Naive B cell (primary cell): ENCODE measurements around the gene PTPN3. TPM values are rescaled to one million over a fixed set of nuclear protein-coding genes. Genes with fewer than 3 reads are reported as not detected.

Experiments
- ATAC-seq, 2 donors: fragments of 150-1000 bp; cut with Tn5 transposase; 2 replicates each; pipeline ENCODE4 v1.10.0; 2021; ENCODE audit warnings: low read depth in 2 of 2, mild to moderate bottlenecking in 2 of 2, moderate library complexity in 2 of 2
- DNase-seq: peaks from one replicate; pipeline ENCODE4 v3.0.0; 2022
- H3K27ac Mint-ChIP-seq, 6 donors: one replicate each; pipeline ENCODE4 v1.8.0; 2020 to 2022; ENCODE audit warnings: mild to moderate bottlenecking in 6 of 6, mixed read lengths in 6 of 6, moderate library complexity in 5 of 6, inconsistent platforms in 2 of 6
- H3K27me3 Mint-ChIP-seq, 3 donors: one replicate each; pipeline ENCODE4 v1.8.0; 2021 to 2022; ENCODE audit warnings: mixed read lengths in 3 of 3, mild to moderate bottlenecking in 1 of 3
- H3K36me3 Mint-ChIP-seq, 2 donors: one replicate each; pipeline ENCODE4 v1.8.0; 2020 to 2022; ENCODE audit warnings: mixed read lengths in 2 of 2, inconsistent platforms in 1 of 2, mild to moderate bottlenecking in 1 of 2
- H3K4me1 Mint-ChIP-seq, 3 donors: one replicate each; pipeline ENCODE4 v1.8.0; 2020 to 2022; ENCODE audit warnings: mixed read lengths in 3 of 3, inconsistent platforms in 1 of 3, mild to moderate bottlenecking in 1 of 3, moderate library complexity in 1 of 3
- H3K4me3 Mint-ChIP-seq, 8 donors: one replicate each; pipeline ENCODE4 v1.8.0; 2020 to 2022; ENCODE audit warnings: mild to moderate bottlenecking in 8 of 8, mixed read lengths in 8 of 8, moderate library complexity in 8 of 8, inconsistent platforms in 2 of 8
- H3K9me3 Mint-ChIP-seq, 7 donors: one replicate each; pipeline ENCODE4 v1.8.0; 2020 to 2022; ENCODE audit warnings: mixed read lengths in 7 of 7, mild to moderate bottlenecking in 5 of 7, inconsistent platforms in 2 of 7, moderate library complexity in 1 of 7
- polyA plus RNA-seq, 6 donors: library from polyadenylated mRNA; unstranded; fragments of 300-500 nt; fragmentation: Illumina TruSeq; gene quantifications; one replicate each; pipeline ENCODE4 v1.2.3, GENCODE V29; 2021; ENCODE audit warnings: low read depth in 6 of 6

Gene PTPN3
- polyA plus RNA-seq, 6 donors from 2014 or later, result not detected

DNA sequence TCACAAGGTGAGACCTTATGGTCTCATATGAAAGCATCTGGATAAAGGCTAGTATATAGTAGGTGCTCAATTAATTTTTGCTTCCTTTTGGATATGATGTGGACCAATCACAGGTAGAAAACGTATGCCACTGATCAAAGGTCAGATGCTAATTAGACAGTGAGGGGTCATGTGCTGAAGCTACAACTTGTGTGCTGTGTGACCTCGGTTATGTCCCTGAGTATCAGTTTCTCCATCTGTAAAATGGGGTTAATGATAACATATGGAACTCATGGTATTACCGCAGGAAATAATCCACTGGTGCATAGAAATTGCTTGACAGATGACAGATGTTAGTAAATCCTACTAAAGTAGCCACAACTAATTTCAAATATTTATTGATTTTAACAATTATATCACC, 62.0 kb downstream of the PTPN3 start:
- Mint-ChIP-seq H3K9me3 (peaks cover 0 to 12% (median 1%) of the 10 kb centered on the region in 7 donors), H3K4me3 (no peak overlapping the region), H3K27ac (no peak overlapping the region), H3K36me3 (no peaks in the 10 kb centered on the region), H3K4me1 (peaks cover 7 to 15% (median 14%) of the 10 kb centered on the region in 3 donors), H3K27me3 (peaks cover 8 to 38% (median 21%) of the 10 kb centered on the region in 3 donors)
- DNase-seq (no peak), ATAC-seq (no peak)

DNA sequence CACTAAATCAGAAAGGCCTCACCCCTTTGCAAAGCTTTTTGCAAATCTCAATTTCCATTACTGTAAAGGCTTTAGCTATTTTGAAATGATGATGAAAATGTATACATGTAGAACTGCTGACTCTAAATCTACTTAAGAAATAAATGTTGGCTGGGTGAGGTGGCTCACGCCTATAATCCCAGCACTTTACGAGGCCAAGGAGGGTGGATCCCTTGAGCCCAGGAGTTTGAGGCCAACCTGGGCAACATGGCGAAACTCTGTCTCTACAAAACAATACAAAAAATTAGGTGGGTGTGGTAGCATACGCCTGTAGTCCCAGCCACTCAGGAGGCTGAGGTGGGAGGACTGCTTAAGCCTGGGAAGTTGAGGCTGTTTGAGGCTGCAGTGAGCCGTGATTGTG, 64.6 kb downstream of the PTPN3 start:
- DNase-seq (no peak), ATAC-seq (no peak)
- Mint-ChIP-seq H3K27me3 (peaks cover 12 to 42% (median 13%) of the 10 kb centered on the region in 3 donors), H3K9me3 (peaks cover 0 to 7% (median 0%) of the 10 kb centered on the region in 7 donors), H3K36me3 (no peaks in the 10 kb centered on the region), H3K4me1 (no peaks in the 10 kb centered on the region), H3K4me3 (no peak overlapping the region), H3K27ac (no peak overlapping the region)

DNA sequence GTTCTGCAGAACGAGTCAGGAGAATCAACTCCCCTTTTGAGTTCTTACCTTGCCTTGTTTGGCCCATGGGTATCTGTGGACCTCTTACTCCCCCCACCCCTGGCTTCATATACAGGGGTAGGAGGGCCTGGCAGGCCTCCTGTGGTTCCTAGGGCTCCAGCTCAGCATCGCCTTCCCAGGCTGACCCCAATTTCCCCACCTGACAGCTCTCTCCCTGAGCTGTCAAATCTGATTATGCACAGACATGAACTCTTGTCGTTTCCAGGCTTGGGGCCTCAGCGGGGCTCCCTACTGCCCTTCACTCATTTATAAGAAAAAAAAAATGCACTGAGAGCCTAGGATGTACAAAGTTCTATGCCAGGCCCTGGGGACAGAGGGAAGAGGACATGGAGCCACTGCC, 67.9 kb downstream of the PTPN3 start:
- no peak overlapping the region for H3K27ac Mint-ChIP-seq
- H3K27me3 Mint-ChIP-seq, result peaks cover 12 to 33% (median 22%) of the 10 kb centered on the region in 3 donors
- DNase-seq, result no peak
- ATAC-seq, result no peak
- H3K4me3 Mint-ChIP-seq, result no peak overlapping the region
- no peaks in the 10 kb centered on the region for H3K9me3 Mint-ChIP-seq
- no peaks in the 10 kb centered on the region for H3K4me1 Mint-ChIP-seq
- H3K36me3 Mint-ChIP-seq, result no peaks in the 10 kb centered on the region

DNA sequence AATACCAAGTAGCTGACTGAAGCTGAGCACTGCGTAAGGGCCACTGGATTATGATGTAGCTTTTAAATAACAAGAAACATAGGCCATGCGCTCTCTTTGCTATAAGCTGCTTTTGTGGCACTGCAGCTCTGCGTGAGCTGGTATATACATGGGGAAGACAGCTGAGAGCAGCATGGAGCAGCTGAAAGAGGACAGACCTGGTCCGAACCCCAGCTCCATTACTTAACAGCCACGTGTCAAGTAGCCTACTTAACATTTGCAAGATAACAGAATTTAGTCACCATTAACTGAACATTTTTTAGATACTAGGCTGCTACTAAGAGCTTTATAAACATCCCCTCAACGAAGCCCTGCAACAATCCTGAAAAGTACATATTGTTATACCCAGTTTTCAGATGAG, 69.3 kb downstream of the PTPN3 start:
- no peaks in the 10 kb centered on the region for H3K36me3 Mint-ChIP-seq
- no peaks in the 10 kb centered on the region for H3K4me1 Mint-ChIP-seq
- peaks cover 12 to 26% (median 14%) of the 10 kb centered on the region in 3 donors for H3K27me3 Mint-ChIP-seq
- H3K9me3 Mint-ChIP-seq, result no peaks in the 10 kb centered on the region
- H3K27ac Mint-ChIP-seq, result peak overlapping the region in 1 of 6 donors; percentile 66
- no peak for DNase-seq
- ATAC-seq, result no peak
- no peak overlapping the region for H3K4me3 Mint-ChIP-seq

DNA sequence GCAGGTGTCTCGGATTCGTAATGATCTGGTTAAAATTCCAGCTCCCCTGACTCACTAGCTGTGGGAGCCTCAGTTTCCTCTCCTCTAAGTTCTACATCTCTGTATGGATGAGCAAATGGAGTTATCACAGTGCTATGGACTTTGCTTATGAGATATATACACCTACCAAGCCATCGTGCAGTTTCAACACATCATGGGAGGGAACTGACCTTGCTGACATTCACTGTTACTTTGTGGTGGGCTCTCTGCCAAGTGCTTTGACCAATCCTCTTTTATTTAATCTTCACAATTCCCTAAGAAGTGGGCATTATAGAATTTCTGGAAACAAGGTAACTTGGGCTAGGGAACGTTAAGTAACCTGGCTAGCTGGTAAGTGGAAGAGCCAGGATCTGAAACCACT, 70.2 kb downstream of the PTPN3 start:
- H3K4me3 Mint-ChIP-seq, result no peak overlapping the region
- ATAC-seq, result no peak

DNA sequence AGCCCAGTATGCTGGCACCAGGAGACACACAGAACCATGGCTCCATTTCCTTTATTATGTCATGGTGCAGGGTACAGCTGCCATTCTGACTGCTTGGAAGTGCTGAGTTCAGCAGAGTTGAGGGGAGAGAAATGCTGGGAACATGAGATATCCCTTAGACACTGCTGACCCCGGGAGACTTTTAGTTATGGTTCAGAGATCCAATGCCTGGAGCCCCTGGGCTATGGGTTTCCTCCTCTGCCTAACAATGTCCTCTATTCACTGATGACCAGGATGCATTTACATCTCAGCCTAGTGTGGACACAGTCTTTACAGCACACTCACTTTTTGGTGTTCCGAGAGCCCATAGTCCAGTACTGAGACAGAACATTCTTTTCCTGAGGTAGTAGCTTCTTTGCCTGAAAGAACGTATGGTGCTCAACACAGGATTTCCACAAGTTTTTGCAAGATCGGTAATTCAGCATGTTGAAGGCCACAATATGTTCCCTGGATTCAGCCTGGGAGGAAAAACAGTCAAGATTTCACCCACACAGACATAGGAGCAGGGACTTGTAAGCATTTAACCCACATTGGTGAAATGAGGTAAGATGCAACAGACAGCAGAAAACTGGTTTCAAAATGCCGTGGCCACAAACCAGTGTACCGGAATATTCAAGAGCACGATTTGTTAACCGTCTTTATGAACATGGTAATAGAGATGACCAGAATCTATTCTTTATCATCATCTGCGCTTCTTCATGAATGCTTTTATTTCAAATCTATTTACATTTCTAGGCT, 71.3 kb downstream of the PTPN3 start:
- Mint-ChIP-seq H3K27me3 (peaks cover 7 to 20% (median 14%) of the 10 kb centered on the region in 3 donors), H3K4me1 (no peaks in the 10 kb centered on the region), H3K36me3 (no peaks in the 10 kb centered on the region), H3K9me3 (no peaks in the 10 kb centered on the region), H3K4me3 (no peak overlapping the region), H3K27ac (no peak overlapping the region)
- DNase-seq, result no peak
- ATAC-seq, result no peak

More for the DNA sequence above, 70.2 kb downstream of the PTPN3 start:
- DNase-seq, result no peak
- Mint-ChIP-seq H3K27ac (no peak overlapping the region), H3K9me3 (no peaks in the 10 kb centered on the region), H3K36me3 (no peaks in the 10 kb centered on the region), H3K4me1 (no peaks in the 10 kb centered on the region), H3K27me3 (peaks cover 7 to 26% (median 14%) of the 10 kb centered on the region in 3 donors)

DNA sequence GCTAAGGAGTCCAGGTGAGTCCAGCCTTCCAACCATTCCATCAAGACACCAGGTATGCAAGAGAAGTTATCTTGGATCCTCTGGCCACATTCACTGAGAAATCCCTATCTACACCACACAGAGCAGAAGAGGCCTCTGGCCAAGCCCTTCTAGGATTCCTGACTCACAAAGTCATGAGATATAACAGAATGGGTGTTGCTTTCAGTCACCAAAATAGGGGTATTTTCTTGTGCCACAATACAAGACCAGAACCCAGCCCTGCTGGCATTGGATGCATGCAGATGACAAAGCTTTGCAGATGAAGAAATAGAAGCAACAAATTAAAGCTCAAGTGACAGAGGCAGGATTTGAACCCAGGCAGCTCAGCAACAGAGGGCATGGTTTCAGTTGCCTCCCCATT, 73.5 kb downstream of the PTPN3 start:
- no peak for ATAC-seq
- Mint-ChIP-seq H3K36me3 (no peaks in the 10 kb centered on the region), H3K27ac (no peak overlapping the region), H3K4me1 (no peaks in the 10 kb centered on the region), H3K9me3 (no peaks in the 10 kb centered on the region), H3K27me3 (peaks cover under 1 to 18% (median 14%) of the 10 kb centered on the region in 3 donors), H3K4me3 (no peak overlapping the region)
- no peak for DNase-seq

DNA sequence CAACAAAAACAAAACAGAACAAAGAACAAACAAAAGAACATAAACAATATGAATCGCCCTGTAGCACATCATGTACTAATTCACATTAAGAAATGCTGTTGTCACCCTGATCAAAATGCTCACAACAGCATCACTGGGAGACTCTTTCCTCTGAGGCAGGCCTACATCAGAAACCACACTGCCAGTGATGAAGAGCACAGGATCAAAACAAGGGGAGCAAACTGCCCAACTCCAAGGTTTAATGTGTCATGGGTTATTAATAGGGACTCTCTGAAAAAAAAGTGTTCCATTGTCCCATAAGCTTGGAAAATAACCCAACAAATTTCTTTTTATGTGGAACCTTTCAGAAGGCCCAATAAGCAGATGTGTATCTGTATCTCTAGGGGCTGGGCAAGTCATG, 74.2 kb downstream of the PTPN3 start:
- Mint-ChIP-seq H3K9me3 (no peaks in the 10 kb centered on the region), H3K4me3 (no peak overlapping the region), H3K27ac (no peak overlapping the region), H3K4me1 (peaks cover 0 to 2% (median under 1%) of the 10 kb centered on the region in 3 donors), H3K36me3 (no peaks in the 10 kb centered on the region), H3K27me3 (peaks cover 0 to 18% (median 14%) of the 10 kb centered on the region in 3 donors)
- DNase-seq (no peak), ATAC-seq (no peak)

DNA sequence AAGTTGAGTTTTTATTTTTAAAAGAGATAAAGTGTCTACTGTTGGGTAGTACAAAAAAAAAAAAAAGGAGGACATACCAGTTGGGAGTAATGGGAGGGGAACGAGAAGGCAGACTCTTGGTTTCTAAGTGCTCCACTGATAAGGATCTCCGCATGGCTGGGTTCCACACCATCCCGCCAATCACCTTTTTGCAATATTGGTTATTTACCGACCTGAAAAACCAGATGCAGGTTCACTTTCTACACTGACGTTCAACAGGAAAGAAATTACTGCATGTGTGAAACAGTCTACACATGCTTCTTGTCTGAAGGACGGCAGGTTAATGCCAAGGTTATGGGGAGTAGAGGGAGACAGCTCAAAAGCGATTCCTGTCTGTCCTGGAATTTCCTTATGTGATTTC, 75.5 kb downstream of the PTPN3 start:
- H3K4me3 Mint-ChIP-seq, result no peak overlapping the region
- no peak for DNase-seq
- H3K4me1 Mint-ChIP-seq, result peaks cover 1 to 9% (median 3%) of the 10 kb centered on the region in 3 donors
- no peak overlapping the region for H3K27ac Mint-ChIP-seq
- no peaks in the 10 kb centered on the region for H3K36me3 Mint-ChIP-seq
- ATAC-seq, result peak in 1 of 2 donors; percentile 65
- peaks cover under 1 to 13% (median 13%) of the 10 kb centered on the region in 3 donors for H3K27me3 Mint-ChIP-seq
- H3K9me3 Mint-ChIP-seq, result no peaks in the 10 kb centered on the region

DNA sequence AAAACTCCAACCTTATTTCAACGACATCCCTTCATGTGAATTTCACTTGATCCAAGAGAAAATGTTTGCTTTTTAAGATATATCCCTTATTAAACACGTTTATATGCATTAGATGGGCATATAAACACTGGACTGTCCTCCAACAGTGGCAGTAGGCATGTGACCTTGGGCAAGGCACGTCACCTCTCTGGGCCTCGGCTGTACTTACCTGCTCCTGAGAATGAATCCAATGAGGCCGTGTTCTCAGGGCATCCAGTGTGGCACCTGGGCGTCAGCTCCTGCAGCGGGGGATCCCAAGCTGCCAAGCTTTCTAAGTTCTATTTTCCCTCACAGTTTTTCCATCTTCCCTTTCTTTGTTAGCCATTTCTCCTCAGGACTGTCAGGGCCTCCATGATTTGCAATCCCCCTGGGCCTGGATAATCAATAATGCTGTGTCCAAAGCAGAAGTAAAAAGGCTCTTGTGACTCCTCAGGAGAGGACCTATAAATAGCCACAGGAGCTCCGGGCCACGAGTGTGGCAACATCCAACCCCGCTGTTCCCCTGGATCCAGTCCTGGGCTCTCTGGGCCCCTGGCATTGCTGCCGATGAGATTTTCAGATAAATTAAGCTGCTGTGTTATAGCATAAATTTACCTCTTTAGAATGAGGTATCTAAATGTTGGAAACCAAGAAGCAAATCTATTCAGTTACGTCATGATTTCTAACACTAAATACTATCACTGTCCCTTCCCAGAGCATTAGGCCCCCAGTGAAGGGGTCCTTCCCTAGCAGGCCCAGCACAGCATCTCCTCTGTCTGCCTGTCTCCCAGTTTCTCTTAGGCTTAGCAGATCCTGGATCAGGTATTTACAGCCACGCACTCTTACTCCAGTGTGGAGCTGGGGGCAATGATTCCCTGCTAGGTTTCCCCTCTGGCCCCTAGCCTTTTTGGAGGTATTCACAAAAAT, 76.8 kb downstream of the PTPN3 start:
- H3K27me3 Mint-ChIP-seq, result peaks cover 7 to 13% (median 8%) of the 10 kb centered on the region in 3 donors
- H3K4me3 Mint-ChIP-seq, result no peak overlapping the region
- peak overlapping the region in 1 of 6 donors; percentile 67 for H3K27ac Mint-ChIP-seq
- H3K9me3 Mint-ChIP-seq, result no peaks in the 10 kb centered on the region
- no peak for ATAC-seq
- H3K4me1 Mint-ChIP-seq, result peaks cover 6 to 18% (median 9%) of the 10 kb centered on the region in 3 donors
- peaks cover 0 to 5% of the 10 kb centered on the region in 2 donors for H3K36me3 Mint-ChIP-seq
- DNase-seq, result no peak

DNA sequence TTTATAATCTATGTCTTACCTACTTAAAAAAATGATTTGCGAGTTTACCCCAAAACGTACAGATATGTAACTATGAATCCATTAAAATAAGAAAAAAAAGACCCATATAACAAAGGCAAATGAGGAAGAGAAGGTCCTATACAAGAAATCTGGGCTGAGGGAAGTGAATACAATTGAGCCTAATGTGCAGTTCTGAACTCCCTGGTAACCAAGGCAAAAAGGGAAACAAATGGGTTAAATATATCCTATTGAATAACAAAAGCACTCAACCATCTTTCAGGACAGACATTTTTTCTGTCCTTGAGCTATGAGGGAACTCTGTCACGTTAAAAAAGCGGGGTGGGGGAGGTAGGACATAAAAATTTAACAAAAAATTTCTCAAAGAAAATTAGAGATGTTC, 78.6 kb downstream of the PTPN3 start:
- peaks cover 0 to 5% of the 10 kb centered on the region in 2 donors for H3K36me3 Mint-ChIP-seq
- ATAC-seq (no peak), DNase-seq (no peak)
- no peaks in the 10 kb centered on the region for H3K9me3 Mint-ChIP-seq
- peaks cover 17 to 20% (median 19%) of the 10 kb centered on the region in 3 donors for H3K27me3 Mint-ChIP-seq
- no peak overlapping the region for H3K4me3 Mint-ChIP-seq
- peaks cover 6 to 27% (median 16%) of the 10 kb centered on the region in 3 donors for H3K4me1 Mint-ChIP-seq
- H3K27ac Mint-ChIP-seq, result peak overlapping the region in 1 of 6 donors; percentile 17

DNA sequence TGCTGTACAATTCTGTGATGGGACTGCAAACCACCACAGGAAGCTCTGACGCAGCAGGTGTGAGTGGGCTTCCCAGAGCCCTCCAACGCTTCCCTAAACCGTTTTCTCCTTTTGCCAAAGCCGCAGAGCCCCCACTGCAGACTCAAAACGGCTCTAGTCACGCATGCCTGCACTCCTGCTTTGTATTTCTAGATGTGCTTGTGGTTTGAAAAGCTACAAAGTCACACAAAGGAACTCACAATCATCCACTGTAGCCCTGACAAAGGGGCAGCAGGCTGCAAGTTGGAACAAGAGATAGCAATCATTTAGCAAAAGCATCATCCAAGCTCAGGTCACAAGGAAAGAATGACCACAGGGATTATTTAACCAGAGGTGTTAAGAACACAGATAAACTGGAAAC, 79.3 kb downstream of the PTPN3 start:
- Mint-ChIP-seq H3K27me3 (peaks cover 20 to 24% (median 23%) of the 10 kb centered on the region in 3 donors), H3K4me1 (peaks cover 6 to 27% (median 16%) of the 10 kb centered on the region in 3 donors), H3K9me3 (no peaks in the 10 kb centered on the region), H3K27ac (no peak overlapping the region), H3K4me3 (no peak overlapping the region), H3K36me3 (peaks cover 0 to 5% of the 10 kb centered on the region in 2 donors)
- DNase-seq, result no peak
- ATAC-seq, result no peak
